Heart left ventricle (tissue), 16 donors: Measurements from ENCODE around the gene ADCY7. TPM values are rescaled to one million over a fixed set of nuclear protein-coding genes. Genes with fewer than 3 reads are reported as not detected.

Source experiments
- ATAC-seq, 4 donors: fragments of 200-7000 bp; cut with Tn5 transposase; one replicate each; pipeline ENCODE4 v1.9.1; 2020 to 2022; ENCODE audit warnings: moderate library complexity in 4 of 4, mild to moderate bottlenecking in 3 of 4, moderate number of reproducible peaks in 1 of 4
- DNase-seq, 5 donors: peaks; one replicate each; pipeline ENCODE4 v3.0.0-alpha.2; 2020
- H3K27ac ChIP-seq, 12 donors: fragments of 200-600 bp; sonication (generic) in 4 of 12; one replicate each; pipeline versions ENCODE4 v1.5.0 to v1.8.0; 2016 to 2022; ENCODE audit warnings: mild to moderate bottlenecking in 2 of 12
- H3K27me3 ChIP-seq, 9 donors: fragments of 200-600 bp; sonication (generic) in 2 of 9; one replicate each; pipeline versions ENCODE4 v1.5.1 to v1.8.0; 2016 to 2022; ENCODE audit warnings: mild to moderate bottlenecking in 3 of 9
- H3K36me3 ChIP-seq, 9 donors: fragments of 200-600 bp; sonication (generic) in 2 of 9; one replicate each; pipeline versions ENCODE4 v1.5.0 to v1.8.0; 2018 to 2022; ENCODE audit warnings: mild to moderate bottlenecking in 2 of 9
- H3K4me1 ChIP-seq, 12 donors: fragments of 200-600 bp; sonication (generic) in 4 of 12; one replicate each; pipeline versions ENCODE4 v1.5.0 to v1.8.0; 2016 to 2022; ENCODE audit warnings: mild to moderate bottlenecking in 3 of 12
- H3K4me3 ChIP-seq, 12 donors: fragments of 200-600 bp; sonication (generic) in 4 of 12; one replicate each; pipeline versions ENCODE4 v1.5.0 to v1.8.0; 2017 to 2022; ENCODE audit warnings: mild to moderate bottlenecking in 9 of 12, moderate library complexity in 4 of 12
- H3K9me3 ChIP-seq, 12 donors: fragments of 200-600 bp; sonication (generic) in 4 of 12; one replicate each; pipeline versions ENCODE4 v1.5.0 to v1.8.0; 2016 to 2022; ENCODE audit warnings: mild to moderate bottlenecking in 1 of 12
- CTCF ChIP-seq, 12 donors: fragments of 200-600 bp; sonication (generic) in 4 of 12; IDR thresholded peaks; one replicate each; pipeline versions ENCODE4 v1.5.0 to v1.8.0; 2018 to 2022; ENCODE audit warnings: antibody characterized with exemption in 12 of 12, mild to moderate bottlenecking in 5 of 12
- POLR2A ChIP-seq, 2 donors: fragments of 450-650 bp; IDR thresholded peaks; one replicate each; pipeline ENCODE4 v1.6.1; 2017; ENCODE audit warnings: antibody characterized with exemption in 2 of 2, mild to moderate bottlenecking in 2 of 2, moderate library complexity in 2 of 2
- WGBS, 4 donors: extraction: QIAGEN DNeasy Blood & Tissue Kit in 2 of 4; methylation state at CpG; one replicate each; pipeline versions ENCODE4 v1.1.5 to v1.1.7; 2013 to 2018; 5-methylcytosine and 5-hydroxymethylcytosine counted together
- intact Hi-C, 10 donors: fragments of 100-400 bp; cut with DNase I; formaldehyde crosslinking; loops; one replicate each; pipeline versions ENCODE4 v1.11.1 to v1.14.2; 2022
- polyA plus RNA-seq, 2 donors: library from polyadenylated mRNA; stranded (reverse); fragments of 200-250 nt; gene quantifications; one replicate each; pipeline ENCODE4 v1.2.3, GENCODE V29; 2013
- total RNA-seq, 9 donors: library from RNA; depleted of rRNA in 2 of 9; stranded (reverse); fragments of >200 nt in 2 of 9; fragmentation: NEBNext Ultra II Directional in 3 of 9; extraction: Animal tissue kit (Norgen Biotek cat#: 25700) in 3 of 9; gene quantifications; one replicate each; pipeline versions ENCODE4 v1.1.0 to v1.2.4, GENCODE V29; 2016 to 2023
- donor health status: ischemic (EF 13 %, LVEDD 7.1; RV severe dilation, severe dysfunction).
- donor health status: healthy with polysubstance abuse.
- donor health status: DM: no; HTN: yes; CAD: no.
- donor health status: DM: no; HTN: no; CAD: no.
- donor health status: ischemic (EF 25% LVEDD 6.9; RV normal size, moderate dysfunction).
- donor health status: ischemic (EF 25% LVEDD 5.7; RV mildly dilated, moderate dysfunction).
- donor health status: healthy.
- donor health status: DM: yes; HTN: yes; CAD: no.
- donor health status: ischemic (EF 35%, LVEDD 5.7; RV mildly dilated, moderate dysfunction).
- donor health status: nonischemic (EF 11% LVEDD 7.7; RV severe dilation, severe dysfunction).
- donor health status: DM: yes; HTN: yes; CAD: no.
- donor health status: PGD.
- donor health status: ischemic (EF 29% LVEDD 5.4; RV normal size, mild dysfunction).
- donor health status: nonischemic (EF 23%, LVEDD 6.1; RV moderate dilation, normal function).

The ADCY7 gene
- total and polyA plus RNA-seq, 11 donors: 3.2 to 46.7 (median 5.3) TPM

GRCh38 chr16:50310308-50311133 is 44.2 kb downstream of the ADCY7 start:
- H3K27me3 ChIP-seq: no peaks in the 10 kb centered on the region
- H3K36me3 ChIP-seq: peaks cover 0 to 84% (median 20%) of the 10 kb centered on the region in 9 donors
- ATAC-seq (no peak), DNase-seq (no peak)
- no peaks in the 10 kb centered on the region for H3K9me3 ChIP-seq
- H3K27ac ChIP-seq: no peak overlapping the region
- no peak overlapping the region for H3K4me3 ChIP-seq
- TF ChIP-seq POLR2A (IDR thresholded peaks at IDR 0.05) (no peak), CTCF (IDR thresholded peaks at IDR 0.05) (no peak)
- WGBS, 4 donors: 75 to 84% (median 78%) methylated on average over 13 to 18 of the region's 18 CpGs
- peaks cover 0 to 24% (median 5%) of the 10 kb centered on the region in 12 donors for H3K4me1 ChIP-seq
- intact Hi-C loops: loop anchor here in 1 of 10 donors (10.0 kb wide), 1 partner anchor 46 kb away; the partner anchor contains the start of gene ADCY7

- H3K36me3 ChIP-seq: peaks cover 0 to 86% (median 26%) of the 10 kb centered on the region in 9 donors
- no peak overlapping the region for H3K4me3 ChIP-seq
- intact Hi-C loops: loop anchor here in 1 of 10 donors (10.0 kb wide), 1 partner anchor 46 kb away; the partner anchor contains the start of gene ADCY7
- no peak for TF ChIP-seq POLR2A (IDR thresholded peaks at IDR 0.05)
- no peak for TF ChIP-seq CTCF (IDR thresholded peaks at IDR 0.05)
- no peaks in the 10 kb centered on the region for H3K27me3 ChIP-seq
- DNase-seq: no peak
- peaks cover 0 to 30% (median 5%) of the 10 kb centered on the region in 12 donors for H3K4me1 ChIP-seq
- WGBS, 4 donors: 73 to 97% (median 83%) methylated on average over 4 of the region's 4 CpGs
- no peaks in the 10 kb centered on the region for H3K9me3 ChIP-seq
- no peak overlapping the region for H3K27ac ChIP-seq
- ATAC-seq: no peak
Observed at GRCh38 chr16:50311134-50311528, 44.8 kb downstream of the ADCY7 start.

- Histone ChIP-seq H3K9me3 (no peaks in the 10 kb centered on the region), H3K4me1 (peaks cover 0 to 31% (median 5%) of the 10 kb centered on the region in 12 donors), H3K27me3 (no peaks in the 10 kb centered on the region), H3K27ac (no peak overlapping the region), H3K4me3 (no peak overlapping the region), H3K36me3 (peaks cover 0 to 87% (median 35%) of the 10 kb centered on the region in 9 donors)
- 74 to 84% (median 77%) methylated on average over 22 of the region's 22 CpGs for WGBS, 4 donors
- no peak for DNase-seq
- ATAC-seq: no peak
- TF ChIP-seq POLR2A (IDR thresholded peaks at IDR 0.05) (no peak), CTCF (IDR thresholded peaks at IDR 0.05) (no peak)
- intact Hi-C loops: loop anchor here in 1 of 10 donors (10.0 kb wide), 1 partner anchor 47 kb away; the partner anchor contains the start of gene ADCY7
Observed at GRCh38 chr16:50311891-50312501, 45.6 kb downstream of the ADCY7 start.
